ENCODE results near the gene ODF4. TPM values are rescaled to one million over a fixed set of nuclear protein-coding genes. Genes with fewer than 3 reads are reported as not detected.
A peak's percentile ranks its signal among the peaks of the same experiment; 100 is the strongest.

ODF4 gene
- total and polyA plus RNA-seq, 2 of the 13 experiments (the other 11 are each of a cell fraction or from before 2014, with no cell fraction given), result not detected

- TF ChIP-seq ZNF280B (CRISPR knock-in tag; IDR thresholded peaks at IDR 0.05; ENCODE audit: borderline replicate concordance) (no peak; the same call in none of the 2 replicates), MAF1 (CRISPR knock-in tag; IDR thresholded peaks at IDR 0.05; ENCODE audit: borderline replicate concordance) (no peak), MAFF (IDR thresholded peaks at IDR 0.05; ENCODE audit: low read depth, low read length) (no peak), ARID5B (CRISPR knock-in tag; IDR thresholded peaks at IDR 0.05) (peak; percentile 32; the same call in 1 of the 2 replicates), PITX1 (CRISPR knock-in tag; IDR thresholded peaks at IDR 0.05) (peak; percentile 28; the same call in 1 of the 2 replicates), MYNN (CRISPR knock-in tag; IDR thresholded peaks at IDR 0.05; ENCODE audit: low read depth) (no peak), ZNF275 (CRISPR knock-in tag; IDR thresholded peaks at IDR 0.05; ENCODE audit: borderline replicate concordance) (no peak; the same call in 1 of the 2 replicates), ZNF766 (CRISPR knock-in tag; IDR thresholded peaks at IDR 0.05; ENCODE audit: borderline replicate concordance) (no peak), NAIF1 (CRISPR knock-in tag; IDR thresholded peaks at IDR 0.05; ENCODE audit: borderline replicate concordance) (0 out of 2 replicates have a peak, but pooled peaks have one; percentile 45), ZNF782 (CRISPR knock-in tag; IDR thresholded peaks at IDR 0.05; ENCODE audit: borderline replicate concordance) (0 out of 2 replicates have a peak, but pooled peaks have one; percentile 10), ZNF800 (CRISPR knock-in tag; IDR thresholded peaks at IDR 0.05) (peak; percentile 25; the same call in 1 of the 2 replicates), FUBP1 (CRISPR knock-in tag; IDR thresholded peaks at IDR 0.05; ENCODE audit: borderline replicate concordance) (no peak)
These were observed 43.6 kb downstream of the ODF4 start, which contains the start of gene RPL26 (continued) for GRCh38 chr17:8383143-8383822.
